HepG2 (cell line): ENCODE data around the gene CCDC157. TPM values are rescaled to one million over a fixed set of nuclear protein-coding genes. Genes with fewer than 3 reads are reported as not detected.

Experiments
- AGO1 ChIP-seq: fragments of 200-400 bp; formaldehyde crosslinking; IDR thresholded peaks from 2 replicates; pipeline ENCODE4 v1.6.1; 2017; ENCODE audit warnings: mild to moderate bottlenecking, low read depth, low read length, moderate library complexity; ENCODE audit not compliant: poor library complexity, severe bottlenecking
- ARNT2 ChIP-seq: sonication (generic); formaldehyde crosslinking; IDR thresholded peaks from 2 replicates; pipeline ENCODE4 v1.8.0; 2022; ENCODE audit warnings: mild to moderate bottlenecking, low read depth, missing genetic modification reagents, moderate library complexity
- HNRNPL ChIP-seq: fragments of 200-400 bp; formaldehyde crosslinking; IDR thresholded peaks from 2 replicates; pipeline ENCODE4 v1.6.1; 2017; ENCODE audit warnings: mild to moderate bottlenecking, low read depth, low read length
- PHF21A ChIP-seq: sonication (generic); formaldehyde crosslinking; IDR thresholded peaks from 2 replicates; pipeline ENCODE4 v1.5.0; 2020; ENCODE audit warnings: mild to moderate bottlenecking, missing genetic modification reagents
- POLR2A ChIP-seq, 2 experiments: IDR thresholded peaks; 2 replicates each; pipeline ENCODE4 v1.6.1; 2011; ENCODE audit warnings: low read depth in 2 of 2, low read length in 2 of 2, mild to moderate bottlenecking in 1 of 2, moderate library complexity in 1 of 2; ENCODE audit not compliant: insufficient read depth in 1 of 2
- POLR2G ChIP-seq: fragments of 200-400 bp; formaldehyde crosslinking; IDR thresholded peaks from 2 replicates; pipeline ENCODE4 v1.6.1; 2018; ENCODE audit warnings: mild to moderate bottlenecking, low read depth, low read length, moderate library complexity
- PPARG ChIP-seq: conservative IDR thresholded peaks from 2 replicates; pipeline ENCODE4 v1.6.1; 2016; ENCODE audit warnings: missing biosample characterization, missing genetic modification reagents
- RARG ChIP-seq: sonication (generic); formaldehyde crosslinking; IDR thresholded peaks from 2 replicates; pipeline ENCODE4 v1.4.0; 2020; ENCODE audit warnings: low read depth, mild to moderate bottlenecking, missing genetic modification reagents
- RFX1 ChIP-seq: fragments of 450-650 bp; IDR thresholded peaks from 2 replicates; pipeline ENCODE4 v1.6.1; 2017
- SNRNP70 ChIP-seq: fragments of 200-400 bp; formaldehyde crosslinking; IDR thresholded peaks from 2 replicates; pipeline ENCODE4 v1.6.1; 2017; ENCODE audit warnings: mild to moderate bottlenecking, low read depth, low read length, moderate library complexity
- ZBTB38 ChIP-seq: sonication (generic); formaldehyde crosslinking; IDR thresholded peaks from 2 replicates; pipeline ENCODE4 v1.5.1; 2020; ENCODE audit warnings: mild to moderate bottlenecking, missing genetic modification reagents
- ZFX ChIP-seq: sonication (generic); formaldehyde crosslinking; IDR thresholded peaks from 2 replicates; pipeline ENCODE4 v1.4.0; 2020; ENCODE audit warnings: mild to moderate bottlenecking, low read depth, missing genetic modification reagents, moderate library complexity
- ZMYM3 ChIP-seq: sonication (generic); formaldehyde crosslinking; IDR thresholded peaks from 2 replicates; pipeline ENCODE4 v1.5.1; 2020; ENCODE audit warnings: mild to moderate bottlenecking, missing genetic modification reagents
- ZNF230 ChIP-seq: sonication (generic); formaldehyde crosslinking; IDR thresholded peaks from 2 replicates; pipeline ENCODE4 v1.4.0; 2020; ENCODE audit warnings: mild to moderate bottlenecking, missing genetic modification reagents
- ZNF263 ChIP-seq: sonication (generic); formaldehyde crosslinking; IDR thresholded peaks from 2 replicates; pipeline ENCODE4 v1.4.0; 2020; ENCODE audit warnings: missing genetic modification reagents
- ZNF816 ChIP-seq: sonication (generic); formaldehyde crosslinking; IDR thresholded peaks from 2 replicates; pipeline ENCODE4 v1.8.0; 2022; ENCODE audit warnings: missing genetic modification reagents, mild to moderate bottlenecking, borderline replicate concordance
- ZSCAN29 ChIP-seq: sonication (generic); formaldehyde crosslinking; conservative IDR thresholded peaks from 2 replicates; pipeline ENCODE4 v1.4.0; 2020; ENCODE audit warnings: mild to moderate bottlenecking, missing genetic modification reagents
- polyA plus RNA-seq, 8 experiments: library from polyadenylated mRNA; depleted of rRNA in 3 of 8; stranded (reverse) in 7 of 8; unstranded in 1 of 8; fragments of >200 nt; fragmentation: Illumina TruSeq in 4 of 8; extraction: Trizol in 4 of 8; gene quantifications; 2 replicates each; pipeline versions ENCODE4 v1.2.1 to v1.2.3, GENCODE V29; 2011 to 2016; ENCODE audit warnings: low read depth in 4 of 8, missing spikeins in 1 of 8, mixed read lengths in 1 of 8; ENCODE audit not compliant: insufficient read depth in 1 of 8
- total RNA-seq, 5 experiments: library from RNA; depleted of rRNA; stranded (reverse); fragments of >200 nt; fragmentation: Illumina TruSeq; extraction: Trizol; gene quantifications; 2 replicates each; pipeline ENCODE4 v1.2.3, GENCODE V29; 2016; ENCODE audit warnings: low read depth in 1 of 5
- TF ChIP-seq, protein P1 (sequence below): sonication (generic); formaldehyde crosslinking; IDR thresholded peaks from 2 replicates; pipeline ENCODE4 v1.4.0; 2020; ENCODE audit warnings: missing genetic modification reagents
- TF ChIP-seq, protein P2 (sequence below), 2 experiments: sonication (generic) in 1 of 2; formaldehyde crosslinking in 1 of 2; IDR thresholded peaks; 2 replicates each; pipeline versions ENCODE4 v1.4.0 to v1.6.1; 2018 to 2020; ENCODE audit warnings: missing genetic modification reagents in 2 of 2, borderline replicate concordance in 1 of 2, low read depth in 1 of 2, mild to moderate bottlenecking in 1 of 2, missing biosample characterization in 1 of 2
- TF ChIP-seq, protein P3 (sequence below): sonication (generic); formaldehyde crosslinking; IDR thresholded peaks from 2 replicates; pipeline ENCODE4 v1.8.1; 2023; ENCODE audit warnings: mild to moderate bottlenecking, missing genetic modification reagents, borderline replicate concordance
- TF ChIP-seq, protein P4 (sequence below): sonication (generic); formaldehyde crosslinking; IDR thresholded peaks from 2 replicates; pipeline ENCODE4 v1.8.0; 2022; ENCODE audit warnings: missing genetic modification reagents, mild to moderate bottlenecking, borderline replicate concordance
- TF ChIP-seq, protein P5 (sequence below): sonication (generic); formaldehyde crosslinking; IDR thresholded peaks from 2 replicates; pipeline ENCODE4 v1.8.0; 2022; ENCODE audit warnings: mild to moderate bottlenecking, missing genetic modification reagents, moderate library complexity

The CCDC157 gene
- total and polyA plus RNA-seq, 2 of the 13 experiments (the other 11 are each of a cell fraction or from before 2014, with no cell fraction given) = 1.4 to 1.6 TPM

DNA sequence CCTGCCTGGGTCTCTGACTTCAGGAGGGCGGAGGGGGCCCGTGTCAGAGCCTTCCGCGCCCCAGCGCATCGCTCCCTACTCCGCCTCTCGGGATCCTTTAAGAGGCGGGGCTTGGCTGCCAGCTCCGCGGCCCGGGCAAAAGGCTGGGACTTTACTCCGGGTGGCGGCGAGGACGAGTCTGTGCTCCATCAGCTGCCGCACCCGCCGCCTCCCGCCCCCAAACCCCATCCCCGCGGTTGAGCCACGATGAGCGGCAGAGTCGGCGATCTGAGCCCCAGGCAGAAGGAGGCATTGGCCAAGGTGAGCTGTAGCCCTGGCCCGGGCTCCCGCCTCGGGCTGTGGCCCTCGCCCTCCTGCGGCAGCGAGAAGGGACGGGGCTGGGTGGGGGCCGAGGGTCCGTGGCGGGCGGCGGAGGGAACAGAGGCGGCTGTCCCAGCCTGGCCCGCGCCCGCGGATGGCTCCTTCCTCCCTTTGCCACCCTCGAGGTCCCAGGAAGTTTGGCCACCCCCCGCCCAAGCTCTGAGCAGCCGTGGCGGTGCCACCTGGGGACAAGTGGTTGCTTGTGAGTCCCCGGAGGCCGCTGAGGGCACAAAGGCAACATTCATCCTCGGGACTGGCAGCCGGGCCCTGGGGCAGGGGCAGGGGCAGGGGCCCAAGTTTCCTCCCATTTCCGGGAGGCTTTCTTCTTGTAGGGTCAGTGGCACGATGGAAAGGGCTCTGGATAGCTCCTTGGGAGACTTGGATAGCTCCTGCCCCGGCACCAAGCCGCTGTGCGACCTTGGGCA lies 40.3 kb downstream of the CCDC157 start, which contains the start of gene SEC14L2 (continued):
- TF ChIP-seq, protein P1, sequence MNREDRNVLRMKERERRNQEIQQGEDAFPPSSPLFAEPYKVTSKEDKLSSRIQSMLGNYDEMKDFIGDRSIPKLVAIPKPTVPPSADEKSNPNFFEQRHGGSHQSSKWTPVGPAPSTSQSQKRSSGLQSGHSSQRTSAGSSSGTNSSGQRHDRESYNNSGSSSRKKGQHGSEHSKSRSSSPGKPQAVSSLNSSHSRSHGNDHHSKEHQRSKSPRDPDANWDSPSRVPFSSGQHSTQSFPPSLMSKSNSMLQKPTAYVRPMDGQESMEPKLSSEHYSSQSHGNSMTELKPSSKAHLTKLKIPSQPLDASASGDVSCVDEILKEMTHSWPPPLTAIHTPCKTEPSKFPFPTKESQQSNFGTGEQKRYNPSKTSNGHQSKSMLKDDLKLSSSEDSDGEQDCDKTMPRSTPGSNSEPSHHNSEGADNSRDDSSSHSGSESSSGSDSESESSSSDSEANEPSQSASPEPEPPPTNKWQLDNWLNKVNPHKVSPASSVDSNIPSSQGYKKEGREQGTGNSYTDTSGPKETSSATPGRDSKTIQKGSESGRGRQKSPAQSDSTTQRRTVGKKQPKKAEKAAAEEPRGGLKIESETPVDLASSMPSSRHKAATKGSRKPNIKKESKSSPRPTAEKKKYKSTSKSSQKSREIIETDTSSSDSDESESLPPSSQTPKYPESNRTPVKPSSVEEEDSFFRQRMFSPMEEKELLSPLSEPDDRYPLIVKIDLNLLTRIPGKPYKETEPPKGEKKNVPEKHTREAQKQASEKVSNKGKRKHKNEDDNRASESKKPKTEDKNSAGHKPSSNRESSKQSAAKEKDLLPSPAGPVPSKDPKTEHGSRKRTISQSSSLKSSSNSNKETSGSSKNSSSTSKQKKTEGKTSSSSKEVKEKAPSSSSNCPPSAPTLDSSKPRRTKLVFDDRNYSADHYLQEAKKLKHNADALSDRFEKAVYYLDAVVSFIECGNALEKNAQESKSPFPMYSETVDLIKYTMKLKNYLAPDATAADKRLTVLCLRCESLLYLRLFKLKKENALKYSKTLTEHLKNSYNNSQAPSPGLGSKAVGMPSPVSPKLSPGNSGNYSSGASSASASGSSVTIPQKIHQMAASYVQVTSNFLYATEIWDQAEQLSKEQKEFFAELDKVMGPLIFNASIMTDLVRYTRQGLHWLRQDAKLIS = no peak
- TF ChIP-seq, protein P2, sequence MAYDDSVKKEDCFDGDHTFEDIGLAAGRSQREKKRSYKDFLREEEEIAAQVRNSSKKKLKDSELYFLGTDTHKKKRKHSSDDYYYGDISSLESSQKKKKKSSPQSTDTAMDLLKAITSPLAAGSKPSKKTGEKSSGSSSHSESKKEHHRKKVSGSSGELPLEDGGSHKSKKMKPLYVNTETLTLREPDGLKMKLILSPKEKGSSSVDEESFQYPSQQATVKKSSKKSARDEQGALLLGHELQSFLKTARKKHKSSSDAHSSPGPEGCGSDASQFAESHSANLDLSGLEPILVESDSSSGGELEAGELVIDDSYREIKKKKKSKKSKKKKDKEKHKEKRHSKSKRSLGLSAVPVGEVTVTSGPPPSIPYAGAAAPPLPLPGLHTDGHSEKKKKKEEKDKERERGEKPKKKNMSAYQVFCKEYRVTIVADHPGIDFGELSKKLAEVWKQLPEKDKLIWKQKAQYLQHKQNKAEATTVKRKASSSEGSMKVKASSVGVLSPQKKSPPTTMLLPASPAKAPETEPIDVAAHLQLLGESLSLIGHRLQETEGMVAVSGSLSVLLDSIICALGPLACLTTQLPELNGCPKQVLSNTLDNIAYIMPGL (CRISPR knock-in tag; IDR thresholded peaks at IDR 0.05; ENCODE audit: borderline replicate concordance in 1 of 2, low read depth in 1 of 2) = peak in 1 of 2 experiments; percentile 60; a peak in 1 of 4 replicates
- TF ChIP-seq RARG (CRISPR knock-in tag) (no peak), POLR2A (IDR thresholded peaks at IDR 0.05; ENCODE audit: insufficient read depth in 1 of 2, low read depth in 2 of 2, low read length in 2 of 2) (peak in 1 of 2 experiments; percentile 70; a peak in 2 of 4 replicates), ARNT2 (peak; percentile 22; the same call in 1 of the 2 replicates), AGO1 (peak; percentile 98), HNRNPL (peak; percentile 98), ZNF263 (no peak), ZMYM3 (CRISPR knock-in tag) (no peak), ZFX (CRISPR knock-in tag) (peak; percentile 58; the same call in 1 of the 2 replicates), ZNF230 (CRISPR knock-in tag) (no peak), ZNF816 (CRISPR knock-in tag) (no peak), POLR2G (peak; percentile 48; the same call in 1 of the 2 replicates), ZSCAN29 (CRISPR knock-in tag) (no peak), PHF21A (CRISPR knock-in tag) (no peak), PPARG (no peak), ZBTB38 (CRISPR knock-in tag) (0 out of 2 replicates have a peak, but pooled peaks have one; percentile 53), SNRNP70 (no peak), RFX1 (no peak)
- TF ChIP-seq, protein P3, sequence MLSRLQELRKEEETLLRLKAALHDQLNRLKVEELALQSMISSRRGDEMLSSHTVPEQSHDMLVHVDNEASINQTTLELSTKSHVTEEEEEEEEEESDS (CRISPR knock-in tag) = no peak
- TF ChIP-seq, protein P4, sequence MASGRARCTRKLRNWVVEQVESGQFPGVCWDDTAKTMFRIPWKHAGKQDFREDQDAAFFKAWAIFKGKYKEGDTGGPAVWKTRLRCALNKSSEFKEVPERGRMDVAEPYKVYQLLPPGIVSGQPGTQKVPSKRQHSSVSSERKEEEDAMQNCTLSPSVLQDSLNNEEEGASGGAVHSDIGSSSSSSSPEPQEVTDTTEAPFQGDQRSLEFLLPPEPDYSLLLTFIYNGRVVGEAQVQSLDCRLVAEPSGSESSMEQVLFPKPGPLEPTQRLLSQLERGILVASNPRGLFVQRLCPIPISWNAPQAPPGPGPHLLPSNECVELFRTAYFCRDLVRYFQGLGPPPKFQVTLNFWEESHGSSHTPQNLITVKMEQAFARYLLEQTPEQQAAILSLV (CRISPR knock-in tag) = no peak
- TF ChIP-seq, protein P5, sequence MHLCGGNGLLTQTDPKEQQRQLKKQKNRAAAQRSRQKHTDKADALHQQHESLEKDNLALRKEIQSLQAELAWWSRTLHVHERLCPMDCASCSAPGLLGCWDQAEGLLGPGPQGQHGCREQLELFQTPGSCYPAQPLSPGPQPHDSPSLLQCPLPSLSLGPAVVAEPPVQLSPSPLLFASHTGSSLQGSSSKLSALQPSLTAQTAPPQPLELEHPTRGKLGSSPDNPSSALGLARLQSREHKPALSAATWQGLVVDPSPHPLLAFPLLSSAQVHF (CRISPR knock-in tag) = no peak
